T-helper 2 cell treated with Interferon-gamma antibody and Interleukin-4, amounts not matched to agents 5 μg/mL and 100 μg/mL, for 36 hours (primary cell): ENCODE measurements around the gene ZNRD2.

Source experiments
- DNase-seq: peaks from one replicate; pipeline ENCODE4 v3.0.0; 2021; ENCODE audit warnings: low spot score
- H3K27ac Mint-ChIP-seq: one replicate; pipeline ENCODE4 v1.8.0; 2021; ENCODE audit warnings: mild to moderate bottlenecking, mixed read lengths
- H3K27me3 Mint-ChIP-seq: one replicate; pipeline ENCODE4 v1.8.0; 2021; ENCODE audit warnings: low read depth, mixed read lengths
- H3K36me3 Mint-ChIP-seq: one replicate; pipeline ENCODE4 v1.8.0; 2021; ENCODE audit warnings: low read depth, mixed read lengths
- H3K4me1 Mint-ChIP-seq: one replicate; pipeline ENCODE4 v1.8.0; 2021; ENCODE audit warnings: low read depth, mixed read lengths
- H3K4me3 Mint-ChIP-seq: one replicate; pipeline ENCODE4 v1.8.0; 2022; ENCODE audit warnings: mild to moderate bottlenecking, moderate library complexity, mixed read lengths
- H3K9me3 Mint-ChIP-seq: one replicate; pipeline ENCODE4 v1.8.0; 2021; ENCODE audit warnings: mixed read lengths

ZNRD2 gene

DNA sequence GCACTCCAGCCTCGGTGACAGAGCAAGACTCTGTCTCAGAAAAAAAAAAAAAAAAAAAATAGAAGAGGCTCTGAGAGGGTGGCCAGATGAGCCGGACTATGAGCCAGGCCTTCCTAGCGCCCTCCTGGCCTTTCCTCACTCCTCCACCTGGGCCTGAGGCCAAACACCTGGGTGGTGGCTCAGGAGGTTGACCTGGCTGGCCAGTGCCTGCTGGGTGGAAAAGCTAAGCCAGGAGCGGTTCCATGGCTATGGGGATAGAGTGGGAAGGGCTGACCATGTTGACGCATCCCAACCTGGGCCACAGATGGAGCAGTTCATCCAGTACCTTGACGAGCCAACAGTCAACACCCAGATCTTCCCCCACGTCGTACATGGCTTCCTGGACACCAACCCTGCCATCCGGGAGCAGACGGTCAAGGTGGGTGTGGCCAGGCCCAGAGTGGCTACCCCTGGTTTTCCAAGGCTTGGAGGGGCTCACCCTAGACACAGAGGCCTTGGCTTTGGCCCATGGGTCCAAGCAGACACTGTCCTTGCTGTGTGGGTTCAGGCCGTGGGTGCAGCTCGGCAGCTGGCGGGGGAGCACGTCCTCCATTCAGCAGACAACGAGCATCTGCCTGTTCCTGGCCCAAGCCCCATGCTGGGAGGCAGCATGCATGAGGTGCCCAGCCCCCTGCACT, 37.8 kb upstream of the ZNRD2 start:
- Mint-ChIP-seq H3K36me3 (peaks cover 39% of the 10 kb centered on the region), H3K4me3 (no peak overlapping the region), H3K27ac (no peak overlapping the region), H3K4me1 (peaks cover 11% of the 10 kb centered on the region), H3K27me3 (no peaks in the 10 kb centered on the region), H3K9me3 (no peaks in the 10 kb centered on the region)
- DNase-seq = no peak

DNA sequence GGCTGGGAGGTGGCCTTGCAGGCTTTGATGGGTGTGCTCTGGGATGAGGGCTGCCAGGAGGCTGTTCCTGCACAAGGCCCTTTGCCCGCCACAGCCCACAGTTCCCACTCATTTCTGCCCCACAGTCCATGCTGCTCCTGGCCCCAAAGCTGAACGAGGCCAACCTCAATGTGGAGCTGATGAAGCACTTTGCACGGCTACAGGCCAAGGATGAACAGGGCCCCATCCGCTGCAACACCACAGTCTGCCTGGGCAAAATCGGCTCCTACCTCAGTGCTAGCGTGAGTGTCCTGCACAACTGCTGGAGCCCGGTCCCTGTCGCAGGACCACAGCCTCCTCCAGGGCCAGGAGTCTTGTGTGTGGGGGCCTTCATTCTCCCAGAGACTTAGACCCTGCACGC, 35.2 kb upstream of the ZNRD2 start:
- Mint-ChIP-seq H3K4me1 (peaks cover 2% of the 10 kb centered on the region), H3K36me3 (peaks cover 28% of the 10 kb centered on the region), H3K27me3 (no peaks in the 10 kb centered on the region), H3K27ac (no peak overlapping the region), H3K9me3 (no peaks in the 10 kb centered on the region), H3K4me3 (no peak overlapping the region)
- DNase-seq = no peak

- no peak overlapping the region for H3K27ac Mint-ChIP-seq
- peaks cover 17% of the 10 kb centered on the region for H3K36me3 Mint-ChIP-seq
Measured at GRCh38 chr11:65536412-65537295, 33.6 kb upstream of the ZNRD2 start.

DNA sequence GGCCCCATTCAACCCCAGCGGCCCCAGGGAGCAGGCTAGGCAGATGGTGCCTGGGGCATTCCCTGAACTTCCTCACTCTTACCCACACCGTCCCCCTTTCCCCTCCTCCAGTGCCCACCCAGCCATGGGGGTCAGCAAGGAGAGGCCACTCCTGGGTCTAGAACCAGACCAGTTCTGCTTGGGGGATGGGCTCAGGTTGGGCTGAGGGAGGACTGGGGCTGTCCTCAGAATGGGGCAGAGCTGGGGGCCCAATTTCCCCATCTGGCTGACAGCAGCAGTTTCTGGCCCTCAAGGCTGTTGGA, 33.0 kb upstream of the ZNRD2 start:
- H3K27ac Mint-ChIP-seq = no peak overlapping the region
- peaks cover 15% of the 10 kb centered on the region for H3K36me3 Mint-ChIP-seq
- no peak for DNase-seq

More at GRCh38 chr11:65536412-65537295, 33.6 kb upstream of the ZNRD2 start:
- Mint-ChIP-seq H3K4me3 (no peak overlapping the region), H3K9me3 (no peaks in the 10 kb centered on the region), H3K4me1 (no peaks in the 10 kb centered on the region), H3K27me3 (no peaks in the 10 kb centered on the region)
- no peak for DNase-seq

DNA sequence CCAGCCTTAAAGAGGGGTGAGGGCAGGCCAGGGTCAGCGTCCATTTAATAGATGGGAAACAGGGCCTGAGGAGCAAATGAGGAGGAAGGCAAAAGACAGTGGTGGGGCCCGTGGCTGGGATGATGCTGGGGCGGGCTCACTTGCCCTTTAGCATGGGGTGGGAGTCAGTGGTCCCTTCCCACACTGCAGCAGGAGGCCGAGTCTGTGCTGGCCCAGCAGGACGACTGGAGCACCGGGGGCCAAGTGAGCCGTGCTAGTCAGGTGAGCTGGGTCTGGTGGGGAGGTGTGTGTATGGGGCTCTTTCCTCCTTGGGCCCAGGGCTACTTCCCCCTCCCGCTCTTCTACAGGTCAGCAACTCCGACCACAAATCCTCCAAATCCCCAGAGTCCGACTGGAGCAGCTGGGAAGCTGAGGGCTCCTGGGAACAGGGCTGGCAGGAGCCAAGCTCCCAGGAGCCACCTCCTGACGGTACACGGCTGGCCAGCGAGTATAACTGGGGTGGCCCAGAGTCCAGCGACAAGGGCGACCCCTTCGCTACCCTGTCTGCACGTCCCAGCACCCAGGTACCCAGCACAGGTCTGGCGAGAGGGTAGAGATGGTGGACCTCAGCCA, 32.6 kb upstream of the ZNRD2 start:
- H3K4me3 Mint-ChIP-seq = no peak overlapping the region

More for the DNA sequence above, 33.0 kb upstream of the ZNRD2 start:
- H3K4me1 Mint-ChIP-seq = peaks cover 2% of the 10 kb centered on the region
- H3K9me3 Mint-ChIP-seq = no peaks in the 10 kb centered on the region
- H3K4me3 Mint-ChIP-seq = no peak overlapping the region
- no peaks in the 10 kb centered on the region for H3K27me3 Mint-ChIP-seq

DNA sequence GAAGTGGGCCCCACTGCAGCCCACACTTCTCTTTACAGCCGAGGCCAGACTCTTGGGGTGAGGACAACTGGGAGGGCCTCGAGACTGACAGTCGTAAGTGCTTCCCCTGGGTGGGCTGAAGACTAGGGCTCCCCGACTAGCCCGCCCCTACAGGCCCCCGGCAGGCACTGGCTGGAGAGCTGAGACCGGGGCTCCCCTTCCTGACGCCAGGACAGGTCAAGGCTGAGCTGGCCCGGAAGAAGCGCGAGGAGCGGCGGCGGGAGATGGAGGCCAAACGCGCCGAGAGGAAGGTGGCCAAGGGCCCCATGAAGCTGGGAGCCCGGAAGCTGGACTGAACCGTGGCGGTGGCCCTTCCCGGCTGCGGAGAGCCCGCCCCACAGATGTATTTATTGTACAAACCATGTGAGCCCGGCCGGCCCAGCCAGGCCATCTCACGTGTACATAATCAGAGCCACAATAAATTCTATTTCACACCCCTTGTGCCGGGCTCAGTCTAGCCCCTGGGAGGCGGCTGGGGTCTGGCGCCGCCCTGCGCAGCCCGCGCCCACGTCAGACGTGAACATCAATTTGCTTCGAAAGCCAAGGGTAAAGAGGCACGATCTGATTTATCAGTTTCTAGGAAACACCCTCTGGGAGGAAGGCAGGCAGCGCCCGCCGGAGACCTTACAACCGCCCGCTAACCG, 31.9 kb upstream of the ZNRD2 start:
- peak overlapping the region; percentile 45 for H3K4me3 Mint-ChIP-seq
- no peak for DNase-seq
- H3K9me3 Mint-ChIP-seq = no peaks in the 10 kb centered on the region
- H3K27me3 Mint-ChIP-seq = no peaks in the 10 kb centered on the region
- no peak overlapping the region for H3K27ac Mint-ChIP-seq
- peaks cover 3% of the 10 kb centered on the region for H3K4me1 Mint-ChIP-seq
- peaks cover 16% of the 10 kb centered on the region for H3K36me3 Mint-ChIP-seq

More for the DNA sequence above, 32.6 kb upstream of the ZNRD2 start:
- Mint-ChIP-seq H3K9me3 (no peaks in the 10 kb centered on the region), H3K4me1 (peaks cover 3% of the 10 kb centered on the region), H3K27me3 (no peaks in the 10 kb centered on the region), H3K36me3 (peaks cover 14% of the 10 kb centered on the region), H3K27ac (no peak overlapping the region)
- DNase-seq = no peak

DNA sequence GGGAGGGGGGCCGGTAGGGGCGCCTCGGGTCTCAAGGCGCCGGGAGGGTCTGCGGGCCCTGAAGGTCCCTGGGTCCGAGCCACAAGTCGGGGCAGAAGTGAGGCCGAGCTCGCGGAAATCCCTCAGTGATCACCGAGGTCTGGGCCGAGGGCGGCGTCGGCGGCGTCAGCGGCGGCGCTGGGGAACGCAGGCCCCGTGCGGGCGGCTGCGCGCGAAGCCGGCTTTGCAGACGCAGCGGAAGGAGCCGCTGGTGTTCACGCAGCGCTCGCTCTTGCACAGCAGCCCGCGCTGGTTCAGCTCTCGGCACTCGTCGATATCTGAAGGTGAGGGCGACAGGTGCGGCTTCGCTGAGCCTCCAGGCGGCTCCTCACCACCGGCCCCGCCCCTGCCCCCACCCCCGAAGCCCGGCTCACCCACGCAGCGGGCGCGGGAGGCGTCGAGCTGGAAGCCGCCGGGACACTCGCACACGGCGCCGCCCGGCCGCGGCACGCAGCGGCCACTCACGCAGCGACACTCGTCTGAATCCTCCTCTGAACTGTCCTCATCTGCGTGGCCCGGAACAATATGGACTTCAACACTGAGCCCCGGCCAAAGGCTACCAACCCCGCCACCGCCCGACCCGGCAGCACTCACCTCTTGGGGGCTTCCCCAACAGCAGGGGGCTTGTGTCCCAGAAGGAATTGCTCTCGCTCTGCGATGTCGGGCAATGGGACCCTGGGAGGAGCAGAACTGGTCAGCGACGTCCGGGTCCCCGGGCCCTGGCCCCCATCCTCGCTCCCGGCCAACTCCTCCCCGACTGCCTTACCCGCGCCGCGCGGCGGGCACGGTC, 31.1 kb upstream of the ZNRD2 start:
- Mint-ChIP-seq H3K4me1 (peaks cover 8% of the 10 kb centered on the region), H3K9me3 (no peaks in the 10 kb centered on the region), H3K27ac (no peak overlapping the region), H3K36me3 (peaks cover 20% of the 10 kb centered on the region), H3K27me3 (no peaks in the 10 kb centered on the region), H3K4me3 (no peak overlapping the region)
- no peak for DNase-seq

- no peak for DNase-seq
Measured at GRCh38 chr11:65539744-65540289, 30.5 kb upstream of the ZNRD2 start.

DNA sequence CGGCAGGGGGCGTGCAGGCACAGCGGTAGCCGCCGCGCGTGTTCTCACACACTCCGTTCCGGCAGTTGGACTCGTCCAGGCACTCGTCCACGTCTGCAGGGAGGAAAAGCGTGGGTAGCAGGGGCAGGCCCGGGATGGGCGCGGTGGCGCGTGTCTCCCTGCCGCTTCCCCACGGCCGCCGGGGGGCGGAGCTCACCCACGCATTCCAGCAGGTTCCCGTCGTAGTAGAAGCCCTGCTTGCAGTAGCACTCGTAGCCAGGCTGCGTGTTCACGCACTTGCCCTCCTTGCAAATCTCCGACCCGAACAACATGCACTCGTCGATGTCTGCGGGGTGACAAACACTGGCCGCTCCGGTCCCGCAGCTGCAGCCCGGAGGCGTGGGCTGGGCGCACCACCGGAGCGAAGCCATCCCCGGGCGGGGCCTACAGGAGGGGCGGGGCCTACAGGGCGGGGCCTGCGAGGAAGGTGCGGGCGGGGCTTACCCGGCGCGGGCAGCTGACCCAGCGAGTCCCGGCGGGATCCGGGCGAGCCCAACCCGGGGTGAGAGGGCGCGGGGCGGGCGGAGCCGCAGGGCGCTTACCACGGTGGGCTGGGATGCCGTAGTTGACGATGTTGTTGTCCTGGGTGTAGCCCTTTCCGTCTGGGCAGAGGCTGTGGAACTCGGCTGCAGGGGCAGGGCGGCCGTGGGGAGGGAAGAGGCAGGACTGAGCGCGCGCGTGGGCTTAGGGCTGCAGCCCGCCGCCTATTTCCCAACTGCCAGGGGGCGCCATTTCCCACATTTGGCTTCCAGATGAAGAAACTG, 29.8 kb upstream of the ZNRD2 start:
- DNase-seq = peak; percentile 88
- Mint-ChIP-seq H3K36me3 (peaks cover 16% of the 10 kb centered on the region), H3K4me1 (peaks cover 12% of the 10 kb centered on the region), H3K9me3 (no peaks in the 10 kb centered on the region), H3K27me3 (no peaks in the 10 kb centered on the region), H3K4me3 (peak overlapping the region; percentile 79), H3K27ac (peak overlapping the region; percentile 71)

More at GRCh38 chr11:65539744-65540289, 30.5 kb upstream of the ZNRD2 start:
- peaks cover 11% of the 10 kb centered on the region for H3K4me1 Mint-ChIP-seq
- peak overlapping the region; percentile 79 for H3K4me3 Mint-ChIP-seq
- H3K36me3 Mint-ChIP-seq = peaks cover 16% of the 10 kb centered on the region
- H3K27ac Mint-ChIP-seq = no peak overlapping the region
- no peaks in the 10 kb centered on the region for H3K27me3 Mint-ChIP-seq
- H3K9me3 Mint-ChIP-seq = no peaks in the 10 kb centered on the region

DNA sequence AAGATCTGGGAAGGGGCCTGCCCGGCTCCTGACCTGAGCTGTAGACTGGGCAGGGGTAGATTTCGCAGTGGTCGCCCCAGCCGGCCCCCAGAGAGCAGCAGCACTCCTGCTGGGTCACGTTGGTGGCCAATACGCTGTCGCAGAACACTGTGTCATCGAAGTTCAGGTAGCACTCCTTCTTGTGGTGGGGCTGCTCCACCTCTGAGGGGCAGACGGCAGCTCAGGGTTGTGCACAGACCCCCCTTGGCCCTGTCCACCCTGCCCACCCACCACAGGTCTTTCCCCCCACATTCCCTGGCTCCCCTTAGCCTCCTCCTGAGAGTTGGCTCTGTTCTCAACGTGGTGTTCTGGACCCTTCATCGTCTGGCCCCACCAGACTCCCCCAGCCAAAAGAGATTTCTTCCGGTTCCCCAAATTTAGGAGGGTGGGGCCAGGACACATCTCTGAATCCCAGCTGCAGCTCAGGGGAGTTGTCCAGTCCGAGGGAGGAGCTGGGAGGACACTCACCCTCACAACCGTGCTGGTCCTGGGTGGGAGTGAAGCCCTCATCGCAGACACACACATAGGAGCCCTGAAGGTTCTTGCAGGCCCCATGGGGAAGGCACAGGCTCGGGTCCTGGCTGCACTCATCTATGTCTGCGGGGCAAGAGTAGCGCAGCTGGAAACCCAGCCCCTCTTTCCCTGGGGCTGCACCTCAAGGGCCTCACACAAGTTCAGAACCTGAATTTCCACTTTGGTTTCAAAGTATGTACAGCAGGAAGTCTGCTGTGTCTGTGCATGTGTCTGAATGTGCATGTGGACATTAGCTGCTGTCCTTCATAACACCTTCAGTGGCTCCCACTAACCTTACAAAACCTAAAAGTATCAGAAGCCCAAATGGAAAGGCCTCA, 28.9 kb upstream of the ZNRD2 start:
- peaks cover 14% of the 10 kb centered on the region for H3K36me3 Mint-ChIP-seq
- H3K4me1 Mint-ChIP-seq = peaks cover 19% of the 10 kb centered on the region
- H3K27me3 Mint-ChIP-seq = no peaks in the 10 kb centered on the region
- DNase-seq = no peak
- H3K4me3 Mint-ChIP-seq = peak overlapping the region; percentile 79
- H3K9me3 Mint-ChIP-seq = no peaks in the 10 kb centered on the region
- peak overlapping the region; percentile 71 for H3K27ac Mint-ChIP-seq

- Mint-ChIP-seq H3K4me3 (no peak overlapping the region), H3K27ac (no peak overlapping the region), H3K9me3 (no peaks in the 10 kb centered on the region), H3K4me1 (peaks cover 21% of the 10 kb centered on the region), H3K36me3 (peaks cover 11% of the 10 kb centered on the region), H3K27me3 (no peaks in the 10 kb centered on the region)
- no peak for DNase-seq
Measured at GRCh38 chr11:65542738-65543390, 27.4 kb upstream of the ZNRD2 start.
